IMR-90 (cell line): ENCODE data around the gene PDZD2. TPM values are rescaled to one million over a fixed set of nuclear protein-coding genes. Genes with fewer than 3 reads are reported as not detected.

ENCODE experiments used
- ATAC-seq: fragments of 200-7000 bp; cut with Tn5 transposase; 2 replicates; pipeline ENCODE4 v1.9.1; 2020; ENCODE audit warnings: low read depth, mild to moderate bottlenecking, moderate library complexity
- BruUV-seq: library from RNA; stranded (reverse); fragments of 400-500 nt; replicated peaks from 2 replicates; lab custom pipeline; 2021; lab: Mats Ljungman, UMichigan
- CTCF ChIA-PET: fragments of 300-600 bp; formaldehyde crosslinking; extraction: SDS; loops from one replicate; lab custom pipeline; 2021; ENCODE audit warnings: antibody characterized with exemption; lab: Yijun Ruan, JAX
- POLR2A ChIA-PET: fragments of 300-600 bp; sonication (Branson Sonifier 250); formaldehyde crosslinking; loops from one replicate; lab custom pipeline; 2022; ENCODE audit warnings: antibody characterized with exemption; ENCODE audit not compliant: unreplicated experiment; lab: Charles Lee
- DNase-seq: peaks from one replicate; pipeline ENCODE4 v3.0.0; 2013
- H2AFZ ChIP-seq: replicated peaks from 2 replicates; pipeline ENCODE3; 2013; ENCODE audit warnings: low read length, mild to moderate bottlenecking; ENCODE audit not compliant: poor library complexity
- H2AK5ac ChIP-seq: 2 replicates; pipeline ENCODE4 v1.6.1; 2013; ENCODE audit warnings: low read depth, low read length, inconsistent platforms
- H2AK9ac ChIP-seq: replicated peaks from 2 replicates; pipeline ENCODE3; 2013; ENCODE audit warnings: mild to moderate bottlenecking, low read depth, low read length, moderate library complexity; ENCODE audit not compliant: poor library complexity
- H2BK120ac ChIP-seq: 2 replicates; pipeline ENCODE4 v1.6.1; 2013; ENCODE audit warnings: low read depth, low read length, inconsistent platforms
- H2BK15ac ChIP-seq: 3 replicates; pipeline ENCODE4 v1.6.1; 2013; ENCODE audit warnings: low read depth, low read length, inconsistent platforms
- H2BK20ac ChIP-seq: 2 replicates; pipeline ENCODE4 v1.6.1; 2013; ENCODE audit warnings: low read depth, mild to moderate bottlenecking, inconsistent platforms, low read length, moderate library complexity
- H2BK5ac ChIP-seq: 2 replicates; pipeline ENCODE4 v1.6.1; 2013; ENCODE audit warnings: mild to moderate bottlenecking, low read depth, low read length, inconsistent platforms; ENCODE audit not compliant: poor library complexity, severe bottlenecking
- H3K14ac ChIP-seq: replicated peaks from 2 replicates; pipeline ENCODE4 v1.6.1; 2013; ENCODE audit warnings: low read depth, low read length, inconsistent platforms
- H3K18ac ChIP-seq: 2 replicates; pipeline ENCODE4 v1.6.1; 2013; ENCODE audit warnings: low read depth, low read length, control low read depth
- H3K23ac ChIP-seq: 2 replicates; pipeline ENCODE4 v1.6.1; 2013; ENCODE audit warnings: low read depth, low read length, inconsistent platforms
- H3K27ac ChIP-seq: 2 replicates; pipeline ENCODE4 v1.5.1; 2013; ENCODE audit warnings: mild to moderate bottlenecking, control low read depth, low read length; ENCODE audit not compliant: insufficient read depth
- H3K27me3 ChIP-seq: 2 replicates; pipeline ENCODE4 v1.6.1; 2013; ENCODE audit warnings: low read length; ENCODE audit not compliant: control insufficient read depth, insufficient read depth
- H3K36me3 ChIP-seq: 2 replicates; pipeline ENCODE4 v1.6.1; 2013; ENCODE audit warnings: low read length, mixed read lengths; ENCODE audit not compliant: control insufficient read depth, insufficient read depth
- H3K4ac ChIP-seq: 2 replicates; pipeline ENCODE4 v1.6.1; 2013; ENCODE audit warnings: low read depth, low read length, inconsistent platforms
- H3K4me1 ChIP-seq: 2 replicates; pipeline ENCODE4 v1.6.1; 2013; ENCODE audit warnings: low read length, mixed read lengths; ENCODE audit not compliant: control insufficient read depth, insufficient read depth
- H3K4me2 ChIP-seq: 2 replicates; pipeline ENCODE4 v1.6.1; 2013; ENCODE audit warnings: low read depth, mild to moderate bottlenecking, control low read depth, low read length, moderate library complexity
- H3K4me3 ChIP-seq: 2 replicates; pipeline ENCODE4 v1.5.1; 2013; ENCODE audit warnings: low read depth, mild to moderate bottlenecking, control low read depth, low read length, moderate library complexity; ENCODE audit not compliant: insufficient read depth
- H3K56ac ChIP-seq: 2 replicates; pipeline ENCODE4 v1.6.1; 2013; ENCODE audit warnings: low read length, inconsistent platforms; ENCODE audit not compliant: insufficient read depth; ENCODE audit errors: extremely low read depth
- H3K79me1 ChIP-seq, 2 experiments: 2 replicates each; pipeline ENCODE4 v1.6.1; 2013; ENCODE audit warnings: low read length in 2 of 2, inconsistent platforms in 1 of 2, low read depth in 1 of 2
- H3K9ac ChIP-seq: 2 replicates; pipeline ENCODE4 v1.6.1; 2013; ENCODE audit warnings: low read depth, low read length, control low read depth
- H3K9me1 ChIP-seq: 2 replicates; pipeline ENCODE4 v1.6.1; 2013; ENCODE audit warnings: low read length, inconsistent platforms; ENCODE audit not compliant: insufficient read depth
- H3K9me3 ChIP-seq: 2 replicates; pipeline ENCODE4 v1.6.1; 2013; ENCODE audit warnings: low read length; ENCODE audit not compliant: control insufficient read depth, insufficient read depth
- H4K20me1 ChIP-seq: 2 replicates; pipeline ENCODE4 v1.6.1; 2013; ENCODE audit warnings: low read length, inconsistent platforms; ENCODE audit not compliant: insufficient read depth
- H4K5ac ChIP-seq: 2 replicates; pipeline ENCODE4 v1.6.1; 2013; ENCODE audit warnings: mild to moderate bottlenecking, low read depth, low read length, control low read depth
- H4K8ac ChIP-seq, 2 experiments: 2 replicates each; pipeline ENCODE4 v1.6.1; 2013; ENCODE audit warnings: low read depth in 2 of 2, low read length in 2 of 2, control low read depth in 1 of 2, inconsistent platforms in 1 of 2
- H4K91ac ChIP-seq: 2 replicates; pipeline ENCODE4 v1.6.1; 2013; ENCODE audit warnings: low read depth, low read length, inconsistent platforms; ENCODE audit not compliant: insufficient read depth
- CHD1 ChIP-seq: IDR thresholded peaks from 2 replicates; pipeline ENCODE4 v1.6.1; 2012; ENCODE audit warnings: low read depth, low read length, improper control_type of control experiment
- CTCF ChIP-seq: conservative IDR thresholded peaks from 2 replicates; pipeline ENCODE4 v1.5.1; 2012; ENCODE audit warnings: mild to moderate bottlenecking, low read depth, low read length, improper control_type of control experiment
- MAFK ChIP-seq: IDR thresholded peaks from 2 replicates; pipeline ENCODE4 v1.6.1; 2012; ENCODE audit warnings: low read depth, low read length, improper control_type of control experiment
- MXI1 ChIP-seq: IDR thresholded peaks from 2 replicates; pipeline ENCODE4 v1.6.1; 2012; ENCODE audit warnings: low read depth, mild to moderate bottlenecking, low read length, moderate library complexity, borderline replicate concordance
- POLR2A ChIP-seq: IDR thresholded peaks from 2 replicates; pipeline ENCODE4 v1.6.1; 2012; ENCODE audit warnings: mild to moderate bottlenecking, low read depth, low read length
- RCOR1 ChIP-seq: IDR thresholded peaks from 2 replicates; pipeline ENCODE4 v1.6.1; 2012; ENCODE audit warnings: mild to moderate bottlenecking, low read length, improper control_type of control experiment; ENCODE audit not compliant: insufficient replicate concordance
- RFX5 ChIP-seq: IDR thresholded peaks from 2 replicates; pipeline ENCODE4 v1.8.0; 2012; ENCODE audit warnings: low read depth, mild to moderate bottlenecking, low read length, moderate library complexity
- USF2 ChIP-seq: fragments of 150-350 bp; IDR thresholded peaks from 2 replicates; pipeline ENCODE4 v1.6.1; 2017; ENCODE audit warnings: mild to moderate bottlenecking, antibody characterized with exemption, low read length, low read depth
- WGBS, 2 experiments: methylation state at CpG; one replicate each; pipeline versions ENCODE4 v1.1.5 to v1.1.7; 2013; ENCODE audit warnings: missing lambda C conversion rate in 2 of 2; ENCODE audit not compliant: insufficient read length in 1 of 2; ENCODE audit errors: extremely low coverage in 2 of 2; 5-methylcytosine and 5-hydroxymethylcytosine counted together
- dilution Hi-C: fragments of 300-500 bp; cut with HindIII; formaldehyde crosslinking; loops from one replicate; pipeline ENCODE4 v1.14.3; 2018; ENCODE audit warnings: low sequenced_read_pairs; ENCODE audit not compliant: unreplicated experiment
- in situ Hi-C: fragments of 300-500 bp; cut with MboI; formaldehyde crosslinking; loops from 3 replicates; pipeline ENCODE4 v1.14.3; 2019; ENCODE audit warnings: low sequenced_read_pairs, inconsistent platforms, mixed read lengths
- intact Hi-C: fragments of 100-400 bp; cut with micrococcal nuclease; formaldehyde crosslinking; loops from 2 replicates; pipeline ENCODE4 v1.10.0; 2022
- polyA plus RNA-seq, 3 experiments: library from polyadenylated mRNA; depleted of rRNA; stranded (reverse); fragments of >200 nt; gene quantifications; 2 replicates each; pipeline ENCODE4 v1.2.3, GENCODE V29; 2012; ENCODE audit warnings: low replicate concordance in 1 of 3
- total RNA-seq: library from RNA; depleted of rRNA; stranded (reverse); fragments of >200 nt; gene quantifications from 2 replicates; pipeline ENCODE4 v1.2.3, GENCODE V29; 2012

The PDZD2 gene
- total and polyA plus RNA-seq, 2 of the 4 experiments (the other 2 are of a cell fraction), result under 0.01 to 0.02 TPM

- no peak for TF ChIP-seq RCOR1
- TF ChIP-seq MAFK, result no peak
- TF ChIP-seq CHD1, result no peak
Measured at GRCh38 chr5:32021771-32022170, 382.8 kb downstream of the PDZD2 start (continued).

GRCh38 chr5:32022638-32023037, 383.7 kb downstream of the PDZD2 start:
- Histone ChIP-seq H4K8ac (no peak overlapping the region), H3K56ac (no peak overlapping the region), H3K18ac (no peak overlapping the region), H4K5ac (no peak overlapping the region), H2BK5ac (no peak overlapping the region), H4K20me1 (no peaks in the 10 kb centered on the region), H3K36me3 (no peaks in the 10 kb centered on the region), H3K27ac (no peak overlapping the region), H2AFZ (no peak overlapping the region), H2BK20ac (no peak overlapping the region), H3K9me1 (no peaks in the 10 kb centered on the region), H2BK15ac (no peak overlapping the region), H3K23ac (no peak overlapping the region), H3K27me3 (peaks cover 13% of the 10 kb centered on the region), H2BK120ac (no peak overlapping the region), H3K4ac (no peak overlapping the region), H4K91ac (no peak overlapping the region), H3K9ac (no peak overlapping the region), H3K79me1 (no peaks in the 10 kb centered on the region), H3K4me2 (no peak overlapping the region), H3K9me3 (no peaks in the 10 kb centered on the region), H2AK9ac (no peak overlapping the region), H3K14ac (no peak overlapping the region), H3K4me1 (peaks cover 5% of the 10 kb centered on the region), H2AK5ac (no peak overlapping the region), H3K4me3 (no peak overlapping the region)
- no peak for TF ChIP-seq MAFK
- no peak for TF ChIP-seq POLR2A
- TF ChIP-seq RFX5, result no peak
- no peak for TF ChIP-seq CTCF
- no peak for TF ChIP-seq USF2
- TF ChIP-seq MXI1, result no peak
- no CpG with 5 or more reads among the region's 2 CpGs for WGBS, 2 experiments
- dilution Hi-C loops, result no loop called here
- intact Hi-C loops, result no loop called here
- no peak for DNase-seq
- ATAC-seq, result no peak
- no TSS peak for BruUV-seq
- ChIA-PET POLR2A (no interaction called here), CTCF (interaction anchor here (0.7 kb wide), 1 partner anchor 185 kb away, joined by 3 read pairs; no protein-coding TSS in a partner anchor)
- in situ Hi-C loops, result no loop called here
